CD4-positive, alpha-beta T cell (primary cell): ENCODE measurements around the gene KSR2. TPM values are rescaled to one million over a fixed set of nuclear protein-coding genes. Genes with fewer than 3 reads are reported as not detected.

ENCODE experiments used
- ATAC-seq: fragments of 200-7000 bp; cut with Tn5 transposase; one replicate; pipeline ENCODE4 v1.10.0; 2022; ENCODE audit warnings: mild to moderate bottlenecking; ENCODE audit not compliant: poor library complexity
- CTCF ChIA-PET: fragments of 350-600 bp; sonication (Branson Sonifier 250); formaldehyde crosslinking; loops from one replicate; lab custom pipeline; 2021; ENCODE audit warnings: antibody characterized with exemption, inconsistent platforms; lab: Charles Lee
- POLR2A ChIA-PET: fragments of 350-600 bp; sonication (Branson Sonifier 250); formaldehyde crosslinking; loops from one replicate; lab custom pipeline; 2021; ENCODE audit warnings: antibody characterized with exemption, inconsistent platforms; lab: Charles Lee
- DNase-seq, 14 experiments: peaks; one replicate each; pipeline ENCODE4 v3.0.0-alpha.2; 2013 to 2020; ENCODE audit warnings: mixed read lengths in 2 of 14
- H3K27ac ChIP-seq, 2 donors: one replicate each; pipeline versions ENCODE4 v1.5.1 to v1.7.0; 2013; ENCODE audit warnings: low read length in 2 of 2, low read depth in 1 of 2, mild to moderate bottlenecking in 1 of 2
- H3K27me3 ChIP-seq, 2 experiments: 1 replicate in 1 of 2; 2 replicates in 1 of 2; pipeline versions ENCODE4 v1.6.1 to v1.7.0; 2013; ENCODE audit warnings: low read length in 2 of 2, control low read depth in 1 of 2, mild to moderate bottlenecking in 1 of 2, moderate library complexity in 1 of 2; ENCODE audit not compliant: insufficient read depth in 2 of 2, control insufficient read depth in 1 of 2
- H3K36me3 ChIP-seq: one replicate; pipeline ENCODE4 v1.6.1; 2013; ENCODE audit warnings: low read length, control low read depth; ENCODE audit not compliant: insufficient read depth
- H3K4me1 ChIP-seq: one replicate; pipeline ENCODE4 v1.6.1; 2013; ENCODE audit warnings: low read length, control low read depth; ENCODE audit not compliant: insufficient read depth
- H3K4me3 ChIP-seq: one replicate; pipeline ENCODE4 v1.5.1; 2013; ENCODE audit warnings: mild to moderate bottlenecking, low read length, moderate library complexity
- H3K9me3 ChIP-seq, 2 experiments: 1 replicate in 1 of 2; 2 replicates in 1 of 2; pipeline versions ENCODE4 v1.6.1 to v1.7.0; 2013; ENCODE audit warnings: low read length in 2 of 2, mild to moderate bottlenecking in 2 of 2, control low read depth in 1 of 2, moderate library complexity in 1 of 2; ENCODE audit not compliant: control insufficient read depth in 1 of 2, insufficient read depth in 1 of 2
- H3K27ac Mint-ChIP-seq: one replicate; pipeline ENCODE4 v1.8.0; 2020; ENCODE audit warnings: mixed read lengths
- H3K27me3 Mint-ChIP-seq: one replicate; pipeline ENCODE4 v1.8.0; 2021; ENCODE audit warnings: mixed read lengths
- H3K36me3 Mint-ChIP-seq: one replicate; pipeline ENCODE4 v1.8.0; 2021; ENCODE audit warnings: low read depth, mixed read lengths
- H3K4me1 Mint-ChIP-seq: one replicate; pipeline ENCODE4 v1.8.0; 2021; ENCODE audit warnings: low read depth, mixed read lengths
- H3K4me3 Mint-ChIP-seq: one replicate; pipeline ENCODE4 v1.8.0; 2020; ENCODE audit warnings: mild to moderate bottlenecking, mixed read lengths
- H3K9me3 Mint-ChIP-seq: one replicate; pipeline ENCODE4 v1.8.0; 2020; ENCODE audit warnings: mixed read lengths
- intact Hi-C, 2 experiments: fragments of 100-400 bp; cut with DNase I in 1 of 2; cut with micrococcal nuclease in 1 of 2; formaldehyde crosslinking; loops; one replicate each; pipeline versions ENCODE4 v1.15.1 to v1.9.0; 2023 to 2025; cut with DNase I, micrococcal nuclease
- total RNA-seq, 174 experiments: library from RNA in 2 of 174; stranded (reverse) in 2 of 174; gene quantifications; one replicate each; pipeline ENCODE4 v1.2.3 and lab custom pipeline; 2021 to 2026
- TF ChIP-seq, protein P1 (sequence below): fragments of 200-600 bp; IDR thresholded peaks from one replicate; pipeline ENCODE4 v1.8.0; 2022; ENCODE audit warnings: antibody characterized with exemption, mild to moderate bottlenecking

KSR2 gene
- total RNA-seq, 2 experiments from 2014 or later = 0.05 to 0.17 TPM

DNA sequence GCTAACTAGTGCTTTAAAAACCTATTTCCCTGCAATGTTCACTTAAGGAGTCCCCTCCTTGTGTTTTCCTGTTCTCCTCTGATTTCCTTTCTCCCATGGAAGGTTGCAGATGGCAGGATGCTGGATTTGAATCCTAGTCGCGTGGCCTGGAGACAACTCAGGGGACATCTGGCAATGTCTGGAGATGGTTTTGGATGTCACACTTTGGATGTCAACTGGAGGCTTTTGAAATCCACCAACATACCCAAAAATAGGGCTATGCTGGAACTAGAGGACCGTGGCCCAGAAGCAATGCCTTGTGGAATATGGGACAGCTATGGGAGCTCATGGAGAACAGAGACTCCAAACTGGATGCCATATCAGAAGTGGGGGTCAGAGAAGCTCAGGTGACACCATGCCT is 511.6 kb downstream of the KSR2 start:
- TF ChIP-seq, protein P1, sequence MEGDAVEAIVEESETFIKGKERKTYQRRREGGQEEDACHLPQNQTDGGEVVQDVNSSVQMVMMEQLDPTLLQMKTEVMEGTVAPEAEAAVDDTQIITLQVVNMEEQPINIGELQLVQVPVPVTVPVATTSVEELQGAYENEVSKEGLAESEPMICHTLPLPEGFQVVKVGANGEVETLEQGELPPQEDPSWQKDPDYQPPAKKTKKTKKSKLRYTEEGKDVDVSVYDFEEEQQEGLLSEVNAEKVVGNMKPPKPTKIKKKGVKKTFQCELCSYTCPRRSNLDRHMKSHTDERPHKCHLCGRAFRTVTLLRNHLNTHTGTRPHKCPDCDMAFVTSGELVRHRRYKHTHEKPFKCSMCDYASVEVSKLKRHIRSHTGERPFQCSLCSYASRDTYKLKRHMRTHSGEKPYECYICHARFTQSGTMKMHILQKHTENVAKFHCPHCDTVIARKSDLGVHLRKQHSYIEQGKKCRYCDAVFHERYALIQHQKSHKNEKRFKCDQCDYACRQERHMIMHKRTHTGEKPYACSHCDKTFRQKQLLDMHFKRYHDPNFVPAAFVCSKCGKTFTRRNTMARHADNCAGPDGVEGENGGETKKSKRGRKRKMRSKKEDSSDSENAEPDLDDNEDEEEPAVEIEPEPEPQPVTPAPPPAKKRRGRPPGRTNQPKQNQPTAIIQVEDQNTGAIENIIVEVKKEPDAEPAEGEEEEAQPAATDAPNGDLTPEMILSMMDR = no peak
- Mint-ChIP-seq H3K36me3 (no peaks in the 10 kb centered on the region), H3K9me3 (peaks cover 3% of the 10 kb centered on the region), H3K27me3 (peaks cover 5% of the 10 kb centered on the region), H3K27ac (no peak overlapping the region), H3K4me1 (no peaks in the 10 kb centered on the region), H3K4me3 (no peak overlapping the region)
- H3K9me3 ChIP-seq = peaks cover 0 to 11% of the 10 kb centered on the region in 2 experiments
- ATAC-seq = no peak
- CTCF ChIA-PET = no interaction called here
- no peaks in the 10 kb centered on the region for H3K36me3 ChIP-seq
- no peaks in the 10 kb centered on the region for H3K4me1 ChIP-seq
- H3K27ac ChIP-seq = no peak overlapping the region
- DNase-seq = no peak
- POLR2A ChIA-PET = no interaction called here
- H3K27me3 ChIP-seq = no peaks in the 10 kb centered on the region
- no peak overlapping the region for H3K4me3 ChIP-seq
- intact Hi-C loops = no loop called here

GRCh38 chr12:117456076-117456475 is 512.7 kb downstream of the KSR2 start:
- Mint-ChIP-seq H3K4me3 (no peak overlapping the region), H3K36me3 (no peaks in the 10 kb centered on the region), H3K27ac (no peak overlapping the region), H3K9me3 (peaks cover 3% of the 10 kb centered on the region), H3K27me3 (peaks cover 9% of the 10 kb centered on the region), H3K4me1 (no peaks in the 10 kb centered on the region)
- Histone ChIP-seq H3K4me3 (no peak overlapping the region), H3K27me3 (no peaks in the 10 kb centered on the region), H3K36me3 (no peaks in the 10 kb centered on the region), H3K27ac (no peak overlapping the region), H3K4me1 (no peaks in the 10 kb centered on the region), H3K9me3 (peaks cover 0 to 11% of the 10 kb centered on the region in 2 experiments)
- ATAC-seq (no peak), DNase-seq (no peak)
- POLR2A ChIA-PET = no interaction called here
- TF ChIP-seq, protein P1 = no peak
- CTCF ChIA-PET = no interaction called here
- intact Hi-C loops = no loop called here

GRCh38 chr12:117453961-117454360 is 514.8 kb downstream of the KSR2 start:
- DNase-seq (no peak), ATAC-seq (no peak)
- ChIA-PET CTCF (no interaction called here), POLR2A (interaction anchor here (0.6 kb wide), 1 partner anchor 9 kb away, joined by 3 read pairs; no protein-coding TSS in a partner anchor)
- intact Hi-C loops = no loop called here
- no peak overlapping the region for H3K4me3 Mint-ChIP-seq
- H3K27me3 Mint-ChIP-seq = peaks cover 4% of the 10 kb centered on the region
- H3K9me3 Mint-ChIP-seq = peaks cover 3% of the 10 kb centered on the region
- no peaks in the 10 kb centered on the region for H3K36me3 ChIP-seq
- no peak overlapping the region for H3K4me3 ChIP-seq
- H3K9me3 ChIP-seq = peaks cover 0 to 11% of the 10 kb centered on the region in 2 experiments
- H3K27ac ChIP-seq = no peak overlapping the region
- no peaks in the 10 kb centered on the region for H3K4me1 Mint-ChIP-seq
- H3K4me1 ChIP-seq = no peaks in the 10 kb centered on the region
- H3K27ac Mint-ChIP-seq = no peak overlapping the region
- no peaks in the 10 kb centered on the region for H3K36me3 Mint-ChIP-seq
- TF ChIP-seq, protein P1 = no peak
- H3K27me3 ChIP-seq = no peaks in the 10 kb centered on the region
